Activated T-cell treated with anti-CD3 and anti-CD28 coated beads, Interleukin-2, amount 50 U/mL, for 24 hours (primary cell): ENCODE measurements around the gene MRO.

Experiments
- DNase-seq: peaks from one replicate; pipeline ENCODE4 v3.0.0-alpha.2; 2020
- H3K27ac Mint-ChIP-seq: 2 replicates; pipeline ENCODE4 v1.8.0; 2020; ENCODE audit warnings: mild to moderate bottlenecking, mixed read lengths
- H3K27me3 Mint-ChIP-seq: 2 replicates; pipeline ENCODE4 v1.8.0; 2020; ENCODE audit warnings: mixed read lengths
- H3K36me3 Mint-ChIP-seq: 2 replicates; pipeline ENCODE4 v1.8.0; 2020; ENCODE audit warnings: low read depth, mixed read lengths
- H3K4me1 Mint-ChIP-seq: 2 replicates; pipeline ENCODE4 v1.8.0; 2020; ENCODE audit warnings: low read depth, mixed read lengths
- H3K4me3 Mint-ChIP-seq: 2 replicates; pipeline ENCODE4 v1.8.0; 2020; ENCODE audit warnings: mild to moderate bottlenecking, moderate library complexity, mixed read lengths
- H3K9me3 Mint-ChIP-seq: 2 replicates; pipeline ENCODE4 v1.8.0; 2020; ENCODE audit warnings: mixed read lengths

The MRO gene

DNA sequence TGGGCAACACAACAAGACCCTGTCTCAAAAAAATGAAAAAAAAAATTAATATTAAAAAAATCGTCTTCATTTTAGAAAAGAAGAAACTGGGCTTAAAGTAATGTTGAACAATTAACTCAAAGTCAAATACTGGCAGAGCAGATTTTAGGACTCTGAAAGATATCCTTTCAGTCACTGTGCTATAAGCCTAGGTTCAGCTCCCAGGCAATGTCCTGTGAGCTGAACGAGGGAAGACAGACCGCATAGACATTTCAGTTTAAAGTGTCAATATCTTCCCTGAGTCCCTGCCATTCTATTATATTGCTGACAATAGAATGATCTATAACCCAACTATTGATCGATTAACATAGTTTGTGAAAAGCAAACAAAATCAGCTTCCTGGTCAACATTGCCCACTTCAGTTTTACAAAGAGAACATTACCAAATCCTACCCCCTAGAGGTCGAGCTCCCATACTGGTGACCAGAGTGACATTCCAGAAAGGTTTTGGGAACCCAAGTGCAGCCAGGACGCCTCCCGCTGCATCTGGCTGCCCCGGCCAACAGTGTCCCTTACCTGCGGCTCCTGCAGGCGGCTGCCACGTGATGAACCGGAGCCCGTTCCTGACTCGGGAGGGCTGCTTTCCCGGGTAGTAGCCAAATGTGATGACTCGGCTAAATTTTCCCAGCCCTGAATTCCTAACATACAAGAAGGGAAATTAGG lies 639 bp downstream of the MRO start:
- H3K4me1 Mint-ChIP-seq, result no peaks in the 10 kb centered on the region
- no peak overlapping the region for H3K4me3 Mint-ChIP-seq
- no peaks in the 10 kb centered on the region for H3K36me3 Mint-ChIP-seq
- no peak overlapping the region for H3K27ac Mint-ChIP-seq
- H3K27me3 Mint-ChIP-seq, result peaks cover 24% of the 10 kb centered on the region
- no peaks in the 10 kb centered on the region for H3K9me3 Mint-ChIP-seq
- DNase-seq, result no peak

- Mint-ChIP-seq H3K9me3 (no peaks in the 10 kb centered on the region), H3K27ac (no peak overlapping the region)
- no peak for DNase-seq
Observed at GRCh38 chr18:50816419-50817166, 3.2 kb downstream of the MRO start.

DNA sequence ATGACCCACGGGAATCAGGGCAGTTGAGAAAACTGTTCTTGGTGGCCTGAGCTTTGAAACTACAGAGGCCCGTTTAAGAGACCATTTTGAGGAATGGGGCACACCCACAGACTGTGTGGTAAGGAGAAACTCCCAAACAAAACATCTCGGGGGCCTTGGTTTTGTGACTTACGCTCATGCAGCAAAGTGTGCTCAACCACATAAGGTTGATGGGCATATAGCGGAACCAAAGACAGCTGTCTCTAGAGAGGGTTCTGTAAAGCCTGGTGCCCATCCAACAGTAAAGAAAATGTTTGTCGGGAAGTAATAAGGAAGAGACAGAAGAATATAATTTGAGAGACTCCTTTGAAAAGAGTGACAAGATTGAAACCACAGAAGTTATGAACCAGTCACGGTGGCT lies 5.4 kb downstream of the MRO start:
- DNase-seq, result no peak
- Mint-ChIP-seq H3K36me3 (no peaks in the 10 kb centered on the region), H3K27me3 (peaks cover 32% of the 10 kb centered on the region), H3K4me1 (no peaks in the 10 kb centered on the region), H3K27ac (no peak overlapping the region), H3K4me3 (no peak overlapping the region), H3K9me3 (no peaks in the 10 kb centered on the region)

More at GRCh38 chr18:50816419-50817166, 3.2 kb downstream of the MRO start:
- Mint-ChIP-seq H3K4me3 (no peak overlapping the region), H3K4me1 (no peaks in the 10 kb centered on the region), H3K36me3 (no peaks in the 10 kb centered on the region), H3K27me3 (peaks cover 29% of the 10 kb centered on the region)

- DNase-seq, result no peak
- Mint-ChIP-seq H3K27me3 (peaks cover 29% of the 10 kb centered on the region), H3K4me3 (no peak overlapping the region), H3K27ac (no peak overlapping the region), H3K4me1 (no peaks in the 10 kb centered on the region), H3K36me3 (no peaks in the 10 kb centered on the region), H3K9me3 (no peaks in the 10 kb centered on the region)
Observed at GRCh38 chr18:50813353-50813752, 6.5 kb downstream of the MRO start.

DNA sequence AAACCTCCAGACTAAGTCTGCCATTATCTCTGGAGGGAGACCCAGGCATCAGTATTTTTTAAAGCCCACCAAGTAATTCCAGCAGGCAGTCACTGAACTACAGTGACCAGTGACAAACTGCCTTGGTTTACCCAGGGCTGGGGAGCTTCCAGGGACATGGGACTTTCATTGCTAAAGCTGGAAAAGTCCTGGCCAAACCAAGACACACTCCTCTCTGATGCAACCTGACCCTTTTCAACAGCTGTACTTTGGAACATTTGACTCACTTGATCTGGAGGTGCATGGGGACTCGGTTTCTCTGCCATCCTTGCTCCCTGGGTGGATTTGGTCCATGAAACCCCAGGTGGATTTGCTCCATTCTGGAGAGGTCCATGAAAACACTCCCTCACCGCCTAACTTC lies 7.0 kb downstream of the MRO start:
- H3K4me3 Mint-ChIP-seq, result no peak overlapping the region
- H3K27ac Mint-ChIP-seq, result no peak overlapping the region
- no peaks in the 10 kb centered on the region for H3K36me3 Mint-ChIP-seq

DNA sequence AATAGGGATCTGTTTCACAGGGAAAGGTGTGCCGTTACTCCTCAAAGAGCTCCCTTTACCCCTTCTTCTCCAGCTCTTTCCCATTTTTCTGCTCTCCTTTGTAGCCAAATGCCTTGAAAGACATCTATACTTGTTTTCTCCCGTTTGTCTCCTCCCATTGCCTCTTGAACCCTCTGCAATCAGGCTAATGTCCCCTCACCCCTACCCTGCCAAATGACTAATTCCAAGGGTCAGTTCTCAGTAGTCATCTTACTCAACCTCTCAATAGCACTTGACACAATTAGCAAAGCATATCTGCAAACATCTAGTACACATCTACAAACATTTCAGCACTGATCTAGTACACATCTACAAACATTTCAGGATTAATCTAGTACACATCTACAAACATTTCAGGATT lies 12.6 kb downstream of the MRO start:
- no peaks in the 10 kb centered on the region for H3K9me3 Mint-ChIP-seq
- no peak overlapping the region for H3K4me3 Mint-ChIP-seq
- H3K27me3 Mint-ChIP-seq, result peaks cover 18% of the 10 kb centered on the region
- no peak for DNase-seq
- H3K4me1 Mint-ChIP-seq, result peaks cover 7% of the 10 kb centered on the region
- no peak overlapping the region for H3K27ac Mint-ChIP-seq
- no peaks in the 10 kb centered on the region for H3K36me3 Mint-ChIP-seq

More for the DNA sequence above, 7.0 kb downstream of the MRO start:
- H3K4me1 Mint-ChIP-seq, result no peaks in the 10 kb centered on the region
- DNase-seq, result no peak
- H3K9me3 Mint-ChIP-seq, result no peaks in the 10 kb centered on the region
- H3K27me3 Mint-ChIP-seq, result peaks cover 23% of the 10 kb centered on the region

- Mint-ChIP-seq H3K27me3 (peaks cover 14% of the 10 kb centered on the region), H3K4me3 (no peak overlapping the region), H3K9me3 (no peaks in the 10 kb centered on the region), H3K27ac (no peak overlapping the region), H3K36me3 (no peaks in the 10 kb centered on the region), H3K4me1 (peaks cover 7% of the 10 kb centered on the region)
- no peak for DNase-seq
Observed at GRCh38 chr18:50806208-50806616, 13.6 kb downstream of the MRO start.

DNA sequence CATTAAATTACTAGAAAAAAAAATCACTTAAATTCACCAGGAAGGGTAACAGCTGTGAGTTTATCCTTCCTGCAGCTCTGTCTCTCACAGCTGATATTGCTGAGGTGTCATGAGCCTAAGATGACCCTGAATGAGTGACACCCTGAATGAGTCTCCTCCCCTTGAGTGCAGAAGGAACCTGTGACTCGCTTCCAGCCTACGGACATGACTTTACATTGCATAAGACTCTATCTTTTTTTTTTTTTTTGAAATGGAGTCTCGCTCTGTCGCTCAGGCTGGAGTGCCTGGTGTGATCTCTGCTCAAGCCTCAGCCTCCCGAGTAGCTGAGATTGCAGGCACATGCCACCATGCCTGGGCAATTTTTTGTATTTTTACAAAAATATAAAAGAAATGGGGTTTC lies 14.1 kb downstream of the MRO start:
- peaks cover 7% of the 10 kb centered on the region for H3K4me1 Mint-ChIP-seq
- DNase-seq, result no peak
- H3K27ac Mint-ChIP-seq, result no peak overlapping the region
- no peaks in the 10 kb centered on the region for H3K36me3 Mint-ChIP-seq
- H3K9me3 Mint-ChIP-seq, result no peaks in the 10 kb centered on the region
- H3K4me3 Mint-ChIP-seq, result no peak overlapping the region
- peaks cover 14% of the 10 kb centered on the region for H3K27me3 Mint-ChIP-seq

GRCh38 chr18:50803592-50803991 lies 16.2 kb downstream of the MRO start:
- Mint-ChIP-seq H3K27ac (no peak overlapping the region), H3K27me3 (peaks cover 14% of the 10 kb centered on the region), H3K4me3 (no peak overlapping the region), H3K4me1 (peaks cover 7% of the 10 kb centered on the region), H3K9me3 (no peaks in the 10 kb centered on the region), H3K36me3 (no peaks in the 10 kb centered on the region)
- no peak for DNase-seq

- no peak for DNase-seq
- Mint-ChIP-seq H3K27me3 (peaks cover 18% of the 10 kb centered on the region), H3K4me3 (no peak overlapping the region), H3K27ac (no peak overlapping the region), H3K9me3 (no peaks in the 10 kb centered on the region), H3K4me1 (peaks cover 7% of the 10 kb centered on the region), H3K36me3 (no peaks in the 10 kb centered on the region)
Observed at GRCh38 chr18:50802141-50802540, 17.7 kb downstream of the MRO start.

GRCh38 chr18:50797142-50797541 lies 22.7 kb downstream of the MRO start:
- no peak for DNase-seq
- Mint-ChIP-seq H3K4me3 (no peak overlapping the region), H3K4me1 (no peaks in the 10 kb centered on the region), H3K9me3 (no peaks in the 10 kb centered on the region), H3K27ac (no peak overlapping the region), H3K27me3 (peaks cover 35% of the 10 kb centered on the region), H3K36me3 (no peaks in the 10 kb centered on the region)

GRCh38 chr18:50796495-50796894 lies 23.3 kb downstream of the MRO start:
- Mint-ChIP-seq H3K36me3 (no peaks in the 10 kb centered on the region), H3K27ac (no peak overlapping the region), H3K4me1 (no peaks in the 10 kb centered on the region), H3K4me3 (no peak overlapping the region), H3K27me3 (peaks cover 35% of the 10 kb centered on the region), H3K9me3 (no peaks in the 10 kb centered on the region)
- no peak for DNase-seq

- H3K36me3 Mint-ChIP-seq, result no peaks in the 10 kb centered on the region
- H3K9me3 Mint-ChIP-seq, result no peaks in the 10 kb centered on the region
- H3K4me3 Mint-ChIP-seq, result no peak overlapping the region
- no peaks in the 10 kb centered on the region for H3K4me1 Mint-ChIP-seq
- DNase-seq, result no peak
- no peak overlapping the region for H3K27ac Mint-ChIP-seq
- H3K27me3 Mint-ChIP-seq, result peaks cover 38% of the 10 kb centered on the region
Observed at GRCh38 chr18:50793641-50794565, 25.9 kb downstream of the MRO start.

GRCh38 chr18:50792885-50793284 lies 26.9 kb downstream of the MRO start:
- Mint-ChIP-seq H3K9me3 (no peaks in the 10 kb centered on the region), H3K4me1 (no peaks in the 10 kb centered on the region), H3K36me3 (no peaks in the 10 kb centered on the region), H3K27ac (no peak overlapping the region), H3K4me3 (no peak overlapping the region), H3K27me3 (peaks cover 37% of the 10 kb centered on the region)
- DNase-seq, result no peak
